HG02970 (cell line): ENCODE data around the gene PLEKHJ1.

ENCODE experiments used
- ATAC-seq: cut with Tn5 transposase; IDR thresholded peaks from one replicate; pipeline ENCODE4 v1.9.1; 2021; ENCODE audit warnings: mild to moderate bottlenecking, moderate library complexity, moderate number of reproducible peaks; ENCODE audit not compliant: unreplicated experiment, low FRiP score

PLEKHJ1 gene

GRCh38 chr19:2249880-2250765 lies 14.0 kb upstream of the PLEKHJ1 start:
- ATAC-seq: no peak

GRCh38 chr19:2249010-2249866 lies 13.1 kb upstream of the PLEKHJ1 start, which contains the start of gene AMH:
Gene AMH (plus strand): TSS chr19:2249323. CDS start chr19:2249333, 10 bp downstream.
- ATAC-seq: no peak

DNA sequence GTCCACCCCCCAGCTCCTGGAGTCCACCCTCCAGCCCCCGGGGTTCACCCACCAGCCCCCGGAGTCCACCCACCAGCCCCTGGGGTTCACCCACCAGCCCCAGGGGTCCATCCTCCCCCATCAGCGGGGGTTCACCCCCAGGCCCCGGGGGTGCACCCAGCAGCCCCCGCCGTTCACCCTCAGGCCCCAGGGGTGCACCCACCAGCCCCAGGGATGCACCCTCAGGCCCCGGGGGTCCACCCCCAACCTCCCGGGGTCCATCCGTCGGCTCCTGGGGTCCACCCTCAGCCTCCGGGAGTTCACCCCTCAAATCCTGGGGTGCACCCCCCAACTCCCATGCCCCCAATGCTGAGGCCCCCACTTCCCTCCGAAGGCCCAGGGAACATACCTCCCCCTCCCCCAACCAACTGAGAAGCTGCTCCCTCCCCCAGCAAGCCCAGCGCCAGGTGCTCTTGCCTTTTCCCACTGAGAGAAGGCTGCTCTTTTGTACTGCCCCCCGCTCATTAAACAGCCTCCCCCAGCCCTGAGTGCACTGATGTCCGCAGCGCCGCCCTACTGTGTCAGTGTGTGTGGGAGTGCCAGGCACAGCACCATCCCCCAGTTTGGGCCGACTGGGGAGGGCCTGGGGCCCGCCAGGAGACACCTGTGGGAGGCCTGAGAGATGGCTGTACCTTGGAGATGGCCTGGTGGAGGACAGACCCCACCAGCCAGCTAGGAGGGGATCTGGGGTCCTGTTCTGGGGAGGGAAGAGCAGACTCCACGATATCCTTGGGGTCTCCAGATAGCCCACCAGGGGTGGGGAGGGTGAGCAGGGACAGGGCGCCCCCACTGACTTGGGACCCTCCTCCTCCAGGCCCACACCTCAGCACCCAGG lies 12.2 kb upstream of the PLEKHJ1 start:
- no peak for ATAC-seq

GRCh38 chr19:2247433-2248101 lies 11.4 kb upstream of the PLEKHJ1 start:
- no peak for ATAC-seq

DNA sequence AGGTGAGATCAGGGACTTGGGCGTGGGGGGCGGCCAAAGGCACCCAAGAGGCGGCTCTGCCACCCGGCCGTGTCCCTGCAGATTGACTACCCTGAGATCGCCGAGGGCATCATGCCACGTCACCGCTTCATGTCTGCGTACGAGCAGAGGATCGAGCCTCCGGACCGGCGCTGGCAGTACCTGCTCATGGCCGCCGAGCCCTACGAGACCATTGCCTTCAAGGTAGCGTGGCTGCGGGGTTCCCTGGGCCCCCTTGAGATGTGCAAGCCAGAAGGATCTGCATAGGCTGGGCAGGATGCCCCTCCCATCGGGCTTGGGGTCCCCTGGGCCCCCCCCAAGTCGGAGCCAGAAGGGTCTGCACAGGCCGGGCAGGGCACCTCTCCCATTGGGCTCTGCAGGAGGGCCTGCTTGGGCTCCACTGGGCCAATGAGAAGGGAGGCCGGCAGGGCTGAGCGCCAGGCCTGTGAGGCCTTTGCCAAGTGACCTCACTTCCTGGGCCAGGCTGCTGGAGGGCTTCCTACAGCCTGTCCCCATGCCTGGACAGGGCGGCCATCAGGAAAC lies 10.8 kb upstream of the PLEKHJ1 start:
- ATAC-seq: no peak

- no peak for ATAC-seq
Measured at GRCh38 chr19:2246014-2246620, 10.0 kb upstream of the PLEKHJ1 start.

- no peak for ATAC-seq
Measured at GRCh38 chr19:2245273-2245672, 9.1 kb upstream of the PLEKHJ1 start.

- ATAC-seq: no peak
Measured at GRCh38 chr19:2244486-2244885, 8.4 kb upstream of the PLEKHJ1 start.

- ATAC-seq: no peak
Measured at GRCh38 chr19:2244125-2244411, 7.9 kb upstream of the PLEKHJ1 start.

DNA sequence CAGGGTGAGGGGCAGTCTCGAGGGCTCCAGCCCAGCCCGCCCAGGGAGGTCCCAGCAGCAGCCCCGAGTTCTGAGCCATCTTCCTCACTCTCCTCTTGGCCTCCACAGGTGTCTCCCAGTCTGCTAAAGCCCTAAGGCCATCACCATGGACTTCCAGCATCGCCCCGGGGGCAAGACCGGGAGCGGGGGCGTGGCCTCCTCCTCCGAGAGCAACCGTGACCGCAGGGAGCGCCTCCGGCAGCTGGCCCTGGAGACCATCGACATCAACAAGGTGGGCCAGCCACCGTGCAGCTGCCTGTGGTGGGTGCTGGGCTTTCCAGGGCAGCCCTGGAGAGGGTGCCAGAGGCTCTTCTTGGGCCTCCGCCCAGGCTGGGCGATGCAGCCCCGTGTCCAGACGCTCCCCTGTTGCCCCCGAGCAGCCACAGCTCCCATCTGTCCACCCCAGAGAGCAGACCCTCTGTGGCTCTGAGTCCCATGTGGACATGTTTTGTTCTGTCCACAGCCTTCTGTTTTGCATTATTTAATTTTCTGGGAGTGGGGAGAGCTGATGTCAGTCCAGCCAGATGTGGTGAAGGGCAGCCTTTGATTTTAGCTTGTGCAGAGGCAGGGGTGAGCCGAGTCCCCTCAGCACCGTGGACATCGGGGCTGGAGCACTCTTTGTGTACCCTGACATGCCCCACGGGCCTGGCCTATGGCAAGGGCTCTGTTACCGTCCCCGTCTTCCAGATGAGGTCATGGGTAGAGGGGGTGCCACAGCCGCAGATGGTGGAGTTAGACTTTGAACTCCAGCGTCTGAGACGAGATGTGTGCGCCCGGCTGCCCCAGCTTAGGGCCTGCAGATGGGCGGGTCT lies 7.4 kb upstream of the PLEKHJ1 start:
- ATAC-seq: no peak

DNA sequence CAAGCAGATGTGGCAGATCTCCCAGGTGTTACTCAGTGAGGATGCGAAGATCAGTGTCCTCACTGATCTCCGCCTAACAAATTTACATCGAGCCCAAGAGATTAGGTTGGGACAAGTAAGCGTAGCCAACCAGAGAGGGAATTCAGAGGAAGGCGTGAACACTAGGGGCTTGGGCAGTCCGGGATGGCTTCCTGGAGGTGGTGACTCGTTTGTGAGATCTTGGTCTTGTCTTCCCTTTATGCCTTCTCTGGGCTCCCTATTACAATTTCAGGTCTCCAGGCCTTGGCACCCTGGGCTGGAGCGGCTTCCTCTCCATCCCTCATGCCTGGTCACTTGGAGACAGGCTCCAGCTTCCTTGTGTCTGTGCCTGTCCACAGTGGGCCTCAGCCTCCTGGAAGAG lies 6.7 kb upstream of the PLEKHJ1 start:
- ATAC-seq: no peak

- no peak for ATAC-seq
Measured at GRCh38 chr19:2242092-2242537, 6.0 kb upstream of the PLEKHJ1 start.

GRCh38 chr19:2240881-2241760 lies 5.0 kb upstream of the PLEKHJ1 start:
- ATAC-seq: no peak

DNA sequence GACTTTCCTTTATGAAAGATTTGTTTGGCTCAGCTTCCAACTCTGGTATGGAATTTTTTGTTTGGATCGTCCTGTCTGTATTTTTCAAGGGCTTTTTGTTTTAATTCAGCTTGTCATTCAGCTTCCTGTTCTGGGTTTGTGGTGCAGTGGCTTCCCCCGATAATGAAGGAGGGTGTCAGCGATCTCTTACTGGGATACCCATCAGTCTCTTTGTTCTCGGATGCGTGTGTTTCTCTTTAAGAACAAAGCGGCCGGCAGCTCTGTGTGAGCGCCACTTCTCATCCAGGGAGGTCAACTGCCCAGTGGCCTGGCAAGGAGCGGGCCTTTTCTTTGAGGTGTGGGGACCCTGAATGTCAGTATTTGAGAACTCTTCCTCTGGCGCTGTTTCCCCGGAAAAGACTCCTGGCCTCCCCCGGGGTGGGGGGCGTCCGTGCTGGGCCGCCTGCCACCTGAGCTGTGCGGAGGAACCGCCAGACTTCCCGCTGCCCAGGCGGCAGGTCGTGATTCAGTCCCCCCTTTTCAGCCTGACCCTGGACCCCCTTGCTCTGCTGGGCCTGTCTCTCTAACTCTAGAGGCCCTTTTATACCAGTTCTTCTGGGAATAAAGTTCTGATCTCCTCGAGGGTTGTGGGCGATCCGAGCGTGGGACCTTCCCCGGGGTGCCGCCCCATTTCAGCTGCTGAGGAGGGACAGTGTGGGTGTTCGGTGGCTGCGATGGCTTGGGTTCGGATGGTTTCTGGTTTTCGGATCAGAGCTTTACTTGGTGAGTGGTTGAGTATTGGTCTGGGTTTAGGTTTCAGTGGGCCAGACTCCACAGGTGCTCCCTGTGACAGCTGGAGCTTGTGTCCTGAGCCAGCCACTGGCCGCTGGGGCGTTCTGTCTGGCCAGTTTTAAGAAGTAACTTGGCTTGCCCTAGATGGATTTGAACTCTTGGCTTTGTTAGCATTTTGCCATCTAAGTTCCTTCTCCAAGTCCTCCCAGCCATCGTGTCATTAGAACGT lies 3.9 kb upstream of the PLEKHJ1 start:
- no peak for ATAC-seq

DNA sequence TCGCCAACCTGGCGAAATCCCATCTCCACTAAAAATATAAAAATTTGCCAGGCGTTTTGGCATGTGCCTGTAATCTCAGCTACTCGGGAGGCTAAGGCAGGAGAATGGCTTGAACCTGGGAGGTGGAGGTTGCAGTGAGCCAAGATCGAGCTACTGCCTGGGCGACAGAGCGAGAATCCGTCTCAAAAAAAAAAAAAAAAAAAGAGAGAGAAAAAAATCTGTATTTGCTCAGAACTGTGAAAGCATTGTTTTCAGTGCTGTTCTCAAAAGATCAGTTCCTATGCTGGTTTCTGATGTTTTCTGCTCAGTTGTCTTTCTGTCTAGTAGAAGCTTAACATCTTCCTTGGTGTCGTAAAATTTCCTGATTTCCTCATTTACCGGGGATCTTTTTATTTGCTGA lies 3.0 kb upstream of the PLEKHJ1 start:
- ATAC-seq: no peak

GRCh38 chr19:2237869-2238153 lies 1.7 kb upstream of the PLEKHJ1 start:
- ATAC-seq: no peak
